NCI-H748 (cell line): ENCODE data around the gene ERBB4.

ENCODE experiments used
- DNase-seq: peaks from one replicate; lab custom pipeline; 2025; ENCODE audit not compliant: unreplicated experiment; lab: John Stamatoyannopoulos, UW

ERBB4 gene

GRCh38 chr2:212098966-212099365 is 439.6 kb downstream of the ERBB4 start:
- no peak for DNase-seq

GRCh38 chr2:212097001-212097400 is 441.6 kb downstream of the ERBB4 start:
- DNase-seq, result peak; percentile 70

- DNase-seq, result no peak
Measured at GRCh38 chr2:212089873-212090272, 448.7 kb downstream of the ERBB4 start.

DNA sequence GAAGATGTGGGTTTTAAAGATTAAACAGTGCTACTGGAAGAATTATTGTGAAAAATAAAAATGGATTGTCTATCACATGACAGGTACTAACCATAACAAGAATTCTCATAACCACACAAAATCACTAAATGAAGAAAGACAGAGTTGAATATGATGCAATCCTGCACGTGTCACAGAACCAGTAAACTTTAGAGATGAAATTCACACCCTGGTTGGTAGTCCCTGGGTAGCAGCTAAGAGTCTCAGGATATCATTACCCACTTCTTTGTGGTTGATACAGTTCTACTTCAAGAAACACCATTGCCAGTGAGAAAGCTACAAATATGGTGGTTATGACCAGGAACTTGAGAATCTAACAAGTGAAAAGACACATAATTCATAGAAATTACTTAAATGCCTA is 450.2 kb downstream of the ERBB4 start:
- DNase-seq, result no peak

GRCh38 chr2:212083492-212083891 is 455.1 kb downstream of the ERBB4 start:
- peak; percentile 44 for DNase-seq

DNA sequence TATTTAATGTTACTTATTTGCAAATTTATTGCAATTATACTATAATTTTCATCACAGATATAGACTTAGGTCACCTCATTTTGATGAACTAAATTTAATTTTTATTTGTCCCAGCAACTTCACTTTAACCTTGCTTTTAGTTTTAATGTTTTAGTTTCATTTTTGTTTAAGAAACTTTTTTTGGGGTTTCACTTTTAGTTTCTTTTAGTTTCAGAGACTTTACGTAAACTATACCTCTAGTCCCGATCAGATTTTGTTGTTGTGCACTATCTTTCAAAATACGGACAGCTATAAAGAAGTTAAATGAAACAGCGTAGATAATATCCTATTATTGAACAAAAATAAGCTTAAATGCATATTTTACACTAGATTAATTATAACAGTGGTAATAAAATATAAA is 460.5 kb downstream of the ERBB4 start:
- DNase-seq, result no peak

DNA sequence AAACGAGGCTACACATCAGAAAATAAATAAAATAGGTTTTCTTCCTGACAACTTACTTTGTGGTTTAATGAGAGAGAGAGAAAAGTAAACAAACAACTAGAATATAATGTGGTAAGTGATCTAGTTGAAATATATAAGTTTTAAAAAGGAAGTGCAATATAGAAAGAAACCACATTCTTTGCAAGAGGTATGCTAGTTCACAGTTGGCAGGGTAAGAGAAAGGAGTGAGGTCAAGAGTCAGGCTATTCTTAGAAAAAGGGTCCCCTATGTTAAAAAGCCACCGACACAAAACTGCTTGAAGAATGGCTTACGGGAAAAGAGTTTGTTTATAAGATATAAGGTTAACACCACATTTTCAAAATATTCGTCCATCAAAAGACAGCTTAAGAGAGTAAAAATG is 462.1 kb downstream of the ERBB4 start:
- no peak for DNase-seq

- DNase-seq, result peak; percentile 10
Measured at GRCh38 chr2:212073360-212073759, 465.2 kb downstream of the ERBB4 start.

GRCh38 chr2:212066546-212066945 is 472.1 kb downstream of the ERBB4 start:
- DNase-seq, result no peak

- DNase-seq, result no peak
Measured at GRCh38 chr2:212064318-212064717, 474.3 kb downstream of the ERBB4 start.

DNA sequence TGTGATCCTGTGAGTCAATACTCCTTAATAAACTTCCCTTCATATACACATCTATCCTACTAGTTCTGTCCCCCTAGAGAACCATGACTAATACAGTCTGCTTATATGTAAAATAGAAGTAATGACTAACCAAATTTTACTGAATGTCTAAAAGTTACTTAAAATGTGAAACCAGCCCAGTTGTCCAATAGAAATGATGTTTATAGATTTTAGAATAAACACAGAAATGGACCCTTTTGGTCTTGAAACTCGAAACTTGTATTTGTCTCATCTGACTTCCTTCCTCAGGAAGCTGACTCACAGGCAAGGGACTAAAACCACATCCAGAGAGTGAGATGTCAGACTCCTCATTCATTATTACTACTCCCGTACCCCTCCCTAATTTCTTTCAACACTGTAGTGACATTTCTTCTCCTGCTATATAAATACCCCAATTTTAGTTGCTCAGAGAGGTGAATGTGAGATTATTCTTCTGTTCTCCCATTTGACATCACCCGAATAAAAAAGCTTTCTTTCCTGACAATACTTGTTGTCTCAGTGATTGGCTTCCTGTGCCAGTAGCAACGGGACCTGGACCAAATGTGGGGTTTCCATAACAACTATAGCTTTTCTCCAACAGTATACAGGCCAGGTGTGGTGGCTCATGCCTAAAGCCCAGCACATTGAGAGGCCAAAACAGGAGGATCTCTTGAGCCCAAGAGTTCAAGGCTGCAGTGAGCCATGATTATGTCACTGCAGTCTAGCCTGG is 486.0 kb downstream of the ERBB4 start:
- DNase-seq, result no peak

GRCh38 chr2:212050871-212051270 is 487.7 kb downstream of the ERBB4 start:
- DNase-seq, result no peak

DNA sequence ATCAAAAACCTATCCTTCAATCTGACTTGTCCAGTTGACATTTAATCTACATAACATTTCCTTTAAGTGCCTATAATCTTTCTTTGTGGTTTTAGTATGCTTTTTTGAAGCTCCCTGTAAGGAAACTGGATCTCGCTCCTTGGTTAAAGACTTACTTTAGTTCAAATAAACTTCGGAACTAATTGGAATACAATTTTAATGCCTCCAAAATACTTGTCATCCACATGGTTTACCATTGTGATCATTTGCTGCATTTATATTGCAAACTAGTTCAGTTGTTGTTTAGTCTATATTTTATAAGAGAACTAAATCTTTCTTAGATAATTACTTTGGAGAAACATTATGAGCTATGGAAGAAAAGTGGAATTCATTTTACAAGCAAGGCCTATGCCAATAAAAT is 496.0 kb downstream of the ERBB4 start:
- no peak for DNase-seq

GRCh38 chr2:212037062-212037461 is 501.5 kb downstream of the ERBB4 start:
- DNase-seq, result no peak

DNA sequence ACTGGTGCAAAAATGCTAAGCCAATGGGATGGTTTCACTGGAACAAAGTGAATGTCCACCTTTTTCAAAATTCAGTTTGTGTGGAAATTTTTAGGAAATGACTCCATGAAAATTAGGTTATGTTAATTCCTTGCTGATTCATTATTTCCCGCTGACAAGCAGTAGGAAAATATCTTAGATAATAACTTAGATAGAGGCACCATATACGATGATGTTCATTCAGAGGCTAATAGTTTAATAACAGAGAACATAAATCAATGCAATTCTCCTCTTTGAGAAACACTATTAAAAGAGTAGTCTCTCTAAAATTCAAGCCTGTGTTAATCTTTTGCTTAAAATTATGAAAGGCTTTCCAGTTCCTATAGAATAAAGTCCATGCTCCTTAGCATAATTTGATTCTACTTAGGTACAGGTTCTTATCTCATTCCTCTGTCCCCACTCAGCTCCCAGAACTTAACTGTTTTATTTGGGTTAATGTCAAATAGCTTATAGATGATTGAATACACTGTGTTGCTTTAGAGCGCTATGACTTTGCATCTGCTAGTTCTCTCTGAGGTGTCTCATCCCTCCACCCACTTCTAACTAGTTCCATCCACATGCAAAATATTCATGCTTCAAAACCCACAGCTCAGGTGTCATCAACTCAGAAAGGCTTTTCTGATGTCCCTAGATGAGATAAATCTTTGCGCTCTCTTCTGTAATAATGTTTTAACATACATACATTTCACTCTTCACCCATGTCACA is 503.6 kb downstream of the ERBB4 start:
- DNase-seq, result no peak

DNA sequence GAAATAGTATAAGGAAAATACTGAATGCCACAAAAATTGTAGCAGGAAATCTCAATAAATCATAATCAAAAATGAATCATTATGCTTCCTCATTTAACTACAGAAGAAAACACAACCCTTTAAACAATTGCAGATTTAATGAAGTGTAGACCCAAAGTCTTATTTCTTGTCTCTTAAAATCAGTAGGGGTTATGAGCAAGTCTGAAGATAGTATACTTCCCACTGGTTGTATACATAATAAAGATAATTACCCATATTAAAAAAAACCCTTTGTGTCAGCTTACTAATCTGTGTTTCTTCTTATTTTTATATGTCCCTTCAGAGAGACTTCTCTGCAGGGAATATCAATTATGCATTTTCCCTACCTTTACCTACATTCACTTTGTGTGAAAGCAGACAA is 504.7 kb downstream of the ERBB4 start:
- no peak for DNase-seq

GRCh38 chr2:212032536-212033219 is 505.9 kb downstream of the ERBB4 start:
- no peak for DNase-seq

DNA sequence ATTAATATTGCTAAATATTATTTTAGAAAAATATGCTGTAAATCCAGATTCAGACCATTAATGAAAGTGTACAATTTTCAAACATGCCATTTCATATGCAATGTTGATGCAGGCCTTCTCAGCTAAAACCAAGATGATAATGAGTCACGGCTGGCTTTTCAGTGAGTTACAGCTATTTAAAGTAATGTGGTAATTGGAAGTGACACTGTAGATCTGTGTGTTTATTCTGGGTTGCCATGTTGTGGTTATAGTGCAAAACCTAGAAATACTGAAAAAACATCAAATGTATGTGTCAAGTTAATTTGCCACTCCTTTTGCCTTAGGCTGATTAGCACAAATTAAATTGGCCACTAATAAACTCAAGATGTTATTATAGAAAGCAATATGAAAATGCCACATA is 506.6 kb downstream of the ERBB4 start:
- DNase-seq, result no peak

- DNase-seq, result no peak
Measured at GRCh38 chr2:212030709-212031108, 507.9 kb downstream of the ERBB4 start.

GRCh38 chr2:212028798-212029394 is 509.7 kb downstream of the ERBB4 start:
- DNase-seq, result no peak
